ENCODE data around the gene CALY.

The CALY gene

GRCh38 chr10:133297504-133297903 lies 39.2 kb downstream of the CALY start:
- DNase-seq = no peak
- intact Hi-C loops (cut with DNase I; ENCODE audit: low total_unique reads) = no loop called here
- no peak overlapping the region for H3K27ac ChIP-seq
- H3K4me1 ChIP-seq = no peaks in the 10 kb centered on the region
- H3K36me3 ChIP-seq = peaks cover 90 to 100% (median 97%) of the 10 kb centered on the region in 3 donors
- no peak overlapping the region for H3K4me3 ChIP-seq
- H3K27me3 ChIP-seq = no peaks in the 10 kb centered on the region
- H3K9me3 ChIP-seq = no peaks in the 10 kb centered on the region
- no peak for TF ChIP-seq CTCF (IDR thresholded peaks at IDR 0.05)

GRCh38 chr10:133295426-133296320 lies 41.0 kb downstream of the CALY start:
- no peak overlapping the region for H3K27ac ChIP-seq
- H3K27me3 ChIP-seq = no peaks in the 10 kb centered on the region
- TF ChIP-seq CTCF (IDR thresholded peaks at IDR 0.05) = no peak
- no peaks in the 10 kb centered on the region for H3K4me1 ChIP-seq
- no peaks in the 10 kb centered on the region for H3K9me3 ChIP-seq
- peaks cover 82 to 89% (median 89%) of the 10 kb centered on the region in 3 donors for H3K36me3 ChIP-seq
- H3K4me3 ChIP-seq = no peak overlapping the region
- DNase-seq = no peak
- intact Hi-C loops (cut with DNase I; ENCODE audit: low total_unique reads) = no loop called here

- H3K9me3 ChIP-seq = no peaks in the 10 kb centered on the region
- intact Hi-C loops (cut with DNase I; ENCODE audit: low total_unique reads) = no loop called here
- no peak for TF ChIP-seq CTCF (IDR thresholded peaks at IDR 0.05)
- no peak overlapping the region for H3K27ac ChIP-seq
- peaks cover 81 to 89% (median 89%) of the 10 kb centered on the region in 3 donors for H3K36me3 ChIP-seq
- DNase-seq = peak in 1 of 2 donors; percentile 77
- no peaks in the 10 kb centered on the region for H3K27me3 ChIP-seq
- H3K4me1 ChIP-seq = no peaks in the 10 kb centered on the region
- H3K4me3 ChIP-seq = no peak overlapping the region
Measured at GRCh38 chr10:133294189-133294588, 42.5 kb downstream of the CALY start.

- H3K4me3 ChIP-seq = no peak overlapping the region
- no peaks in the 10 kb centered on the region for H3K9me3 ChIP-seq
- no peak for DNase-seq
- H3K4me1 ChIP-seq = no peaks in the 10 kb centered on the region
- H3K27me3 ChIP-seq = no peaks in the 10 kb centered on the region
- no peak for TF ChIP-seq CTCF (IDR thresholded peaks at IDR 0.05)
- H3K27ac ChIP-seq = no peak overlapping the region
- H3K36me3 ChIP-seq = peaks cover 81 to 89% (median 89%) of the 10 kb centered on the region in 3 donors
- intact Hi-C loops (cut with DNase I; ENCODE audit: low total_unique reads) = no loop called here
Measured at GRCh38 chr10:133293810-133294119, 42.9 kb downstream of the CALY start.

- Histone ChIP-seq H3K4me1 (no peaks in the 10 kb centered on the region), H3K36me3 (peaks cover 81 to 89% (median 89%) of the 10 kb centered on the region in 3 donors), H3K27me3 (no peaks in the 10 kb centered on the region), H3K9me3 (no peaks in the 10 kb centered on the region), H3K27ac (no peak overlapping the region), H3K4me3 (no peak overlapping the region)
- no peak for DNase-seq
- intact Hi-C loops (cut with DNase I; ENCODE audit: low total_unique reads) = no loop called here
- TF ChIP-seq CTCF (IDR thresholded peaks at IDR 0.05) = no peak
Measured at GRCh38 chr10:133292919-133293809, 43.5 kb downstream of the CALY start.
